NK-92 (cell line): ENCODE measurements around the gene ZDHHC14.
"Not testable (repeated sequence)": the region's sequence is repeated elsewhere in the genome, so short reads cannot be mapped to it uniquely, and the experiment has no call there.

Source experiments
- DNase-seq: peaks from one replicate; lab custom pipeline; 2025; ENCODE audit not compliant: unreplicated experiment; lab: John Stamatoyannopoulos, UW

ZDHHC14 gene

DNA sequence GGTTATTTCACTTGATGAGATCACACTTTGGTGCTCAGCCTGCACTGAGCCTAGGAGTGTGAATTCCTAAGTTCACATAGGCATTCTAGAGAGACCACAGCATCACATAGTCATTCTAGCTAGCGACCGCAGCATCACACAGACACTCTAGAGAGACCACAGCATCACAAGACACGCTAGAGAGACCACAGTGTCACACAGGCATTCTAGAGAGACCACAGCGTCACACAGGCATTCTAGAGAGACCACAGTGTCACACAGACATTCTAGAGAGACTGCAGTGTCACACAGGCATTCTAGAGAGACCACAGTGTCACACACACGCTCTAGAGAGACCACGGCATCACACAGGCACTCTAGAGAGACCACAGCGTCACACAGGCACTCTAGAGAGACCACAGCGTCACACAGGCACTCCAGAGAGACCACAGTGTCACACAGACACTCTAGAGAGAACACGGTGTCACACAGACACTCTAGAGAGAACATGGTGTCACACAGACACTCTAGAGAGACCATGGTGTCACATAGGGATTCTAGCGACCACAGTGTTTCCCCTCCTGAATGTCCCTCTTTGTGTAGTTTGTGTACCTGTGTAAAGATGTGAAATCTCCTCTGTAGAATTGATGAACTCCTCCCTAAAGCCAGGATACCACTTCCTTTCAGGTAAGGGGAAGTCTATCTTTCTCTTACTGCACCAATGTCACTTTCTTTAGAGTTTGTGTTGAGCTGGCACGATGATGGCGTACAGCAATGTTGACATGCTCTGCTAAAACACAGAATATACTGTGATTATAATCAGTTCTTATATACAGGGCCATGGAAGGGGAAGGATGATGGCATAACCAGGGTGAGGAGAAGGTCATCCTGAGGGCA, 169.4 kb downstream of the ZDHHC14 start:
- DNase-seq: no peak

DNA sequence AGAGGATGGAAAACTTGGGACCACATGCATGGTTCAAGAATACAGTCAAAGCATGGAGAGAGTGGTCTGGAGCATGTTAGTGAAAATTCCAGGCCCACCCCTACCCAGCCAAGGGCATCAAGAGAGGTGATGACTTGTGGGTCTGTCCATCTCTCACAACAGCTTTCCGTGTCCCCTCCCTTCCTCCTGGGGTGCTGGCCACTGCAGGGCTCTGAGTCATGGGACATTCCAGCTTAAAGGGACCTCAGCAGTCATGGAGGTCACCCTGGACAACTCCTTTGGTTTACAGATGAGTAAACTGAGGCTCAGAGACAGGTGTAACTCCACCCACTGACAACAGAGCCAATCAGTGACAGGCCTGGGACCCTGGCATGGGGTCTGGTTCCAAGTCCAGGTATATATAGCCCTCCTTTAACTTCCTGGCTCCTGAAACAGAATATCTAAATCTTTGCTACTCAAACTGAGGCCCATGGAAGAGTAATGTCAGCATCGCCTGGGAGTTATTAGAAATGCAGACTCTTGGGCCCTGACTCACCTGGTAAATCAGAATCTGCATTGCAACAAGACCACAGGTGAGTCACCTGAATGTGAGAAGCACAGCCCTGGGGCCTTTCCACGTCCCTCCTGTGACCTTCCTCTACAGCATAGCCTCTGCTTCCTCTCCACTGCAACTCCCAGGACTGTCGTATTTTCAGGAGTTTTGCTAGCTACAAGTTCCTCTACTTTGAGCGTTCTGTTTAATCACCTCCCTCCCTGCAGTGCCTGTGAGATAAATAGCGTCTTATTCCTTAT, 170.2 kb downstream of the ZDHHC14 start:
- no peak for DNase-seq

DNA sequence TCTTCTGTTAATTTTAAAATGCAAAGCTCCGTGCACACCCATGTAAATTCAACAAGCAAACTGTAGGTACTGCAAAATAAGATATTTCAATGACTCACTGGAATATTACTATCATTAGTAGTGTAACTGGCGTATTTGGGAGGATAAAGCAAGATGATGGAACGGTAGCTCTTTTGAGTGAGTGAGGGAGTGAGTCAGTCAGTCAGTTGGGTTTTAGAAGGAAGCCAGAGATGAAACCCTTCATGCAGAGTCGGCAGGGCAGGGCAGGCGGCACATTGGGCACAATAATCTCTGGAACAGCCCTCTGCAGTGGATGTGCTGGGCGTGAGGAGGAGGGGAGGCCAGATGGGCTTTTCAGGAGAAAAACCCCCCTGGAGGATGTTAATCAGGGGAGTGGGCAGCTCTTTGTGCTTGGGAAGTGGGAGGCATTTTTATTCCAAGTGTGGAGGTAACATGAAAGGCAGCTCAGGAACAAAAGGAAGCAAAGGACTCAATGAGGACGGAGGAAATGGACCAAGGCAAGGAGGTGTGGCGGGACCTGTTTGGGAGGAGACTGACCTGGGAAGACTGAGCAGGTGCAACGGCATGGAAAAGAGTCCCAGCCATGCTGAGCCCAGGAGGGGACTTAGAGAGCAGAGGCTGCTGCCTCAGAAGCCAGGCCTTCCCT, 171.2 kb downstream of the ZDHHC14 start:
- no peak for DNase-seq

DNA sequence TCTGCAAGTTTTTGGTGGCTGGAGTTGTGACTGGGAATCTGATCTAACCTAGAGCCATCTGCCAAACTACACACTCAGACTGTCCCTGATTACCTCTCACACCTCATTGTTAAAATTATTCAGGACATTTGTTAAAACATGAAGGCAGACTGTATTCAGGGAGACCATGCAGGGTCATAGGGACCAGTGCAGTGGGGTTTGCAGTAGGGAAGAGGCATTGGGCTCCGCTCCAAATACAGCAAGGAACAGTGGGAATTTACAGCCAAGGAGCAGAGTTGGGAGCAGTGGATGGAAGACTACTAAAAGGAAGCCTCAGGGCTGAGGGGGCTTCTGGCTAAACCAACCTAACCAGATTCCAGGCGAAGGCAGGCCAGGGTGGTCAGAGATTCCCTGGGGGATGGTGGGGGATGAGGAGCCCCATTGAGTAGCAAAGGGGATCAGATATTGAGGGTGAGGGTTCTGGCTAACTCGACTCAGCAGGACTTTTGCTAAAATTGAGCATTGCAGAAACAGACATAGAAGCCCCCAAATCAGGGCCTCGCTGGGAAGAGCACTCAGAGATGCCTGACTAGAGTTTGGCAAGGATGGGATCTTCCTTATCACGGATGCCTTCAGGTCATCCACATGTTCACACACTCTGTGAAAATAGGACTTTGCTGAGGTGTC, 172.0 kb downstream of the ZDHHC14 start:
- DNase-seq: no peak

DNA sequence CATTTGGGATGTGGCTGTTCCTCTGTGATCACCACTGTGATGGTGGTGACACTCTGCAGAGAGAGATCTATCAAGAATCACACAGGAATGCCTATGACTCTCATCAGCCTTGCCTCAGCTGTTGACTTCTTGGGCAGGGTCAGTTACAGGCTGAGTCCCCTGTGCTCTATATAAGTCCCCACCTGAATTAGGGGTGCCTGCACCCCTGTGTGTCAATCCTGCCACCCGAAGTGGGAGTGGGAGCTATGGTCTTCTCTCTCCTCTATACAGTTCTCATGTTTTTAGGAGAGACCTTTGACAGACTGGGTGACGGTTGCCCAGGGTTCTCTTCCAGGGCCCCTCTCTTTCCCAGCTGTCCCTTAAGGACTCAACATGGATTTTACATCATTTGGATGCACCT, 173.8 kb downstream of the ZDHHC14 start:
- no peak for DNase-seq

DNA sequence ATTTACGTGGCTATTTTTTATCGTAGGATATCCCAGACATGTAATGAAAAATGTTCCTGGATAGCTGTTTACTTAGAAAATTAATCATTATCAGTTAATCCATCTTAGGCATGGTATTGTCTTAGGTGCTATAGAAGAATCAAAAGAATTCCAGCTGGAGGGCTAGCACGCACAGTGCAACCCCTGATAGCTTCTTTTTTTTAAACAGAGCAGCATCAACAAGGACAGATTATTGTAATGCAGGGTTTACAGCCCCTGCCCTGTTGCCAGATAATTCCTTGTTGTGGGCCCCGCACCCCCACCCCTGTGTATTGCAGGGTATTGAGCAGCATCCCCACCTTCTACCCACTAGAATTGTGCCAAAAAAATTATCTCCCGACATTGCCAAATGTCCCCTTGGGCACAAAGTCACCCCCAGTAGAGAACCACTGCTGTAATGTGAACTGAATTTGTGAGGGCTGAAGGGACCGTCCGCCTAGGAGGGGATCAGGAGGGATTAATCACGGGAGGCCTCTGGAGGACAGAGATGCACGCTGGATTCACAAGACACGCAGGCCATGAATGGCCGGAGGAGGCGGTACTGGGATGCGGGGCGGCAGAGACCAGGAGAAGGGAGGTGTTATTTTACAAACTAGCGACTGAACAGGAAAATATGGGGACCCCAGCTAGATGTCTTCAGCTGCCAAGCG, 174.6 kb downstream of the ZDHHC14 start:
- DNase-seq: no peak

DNA sequence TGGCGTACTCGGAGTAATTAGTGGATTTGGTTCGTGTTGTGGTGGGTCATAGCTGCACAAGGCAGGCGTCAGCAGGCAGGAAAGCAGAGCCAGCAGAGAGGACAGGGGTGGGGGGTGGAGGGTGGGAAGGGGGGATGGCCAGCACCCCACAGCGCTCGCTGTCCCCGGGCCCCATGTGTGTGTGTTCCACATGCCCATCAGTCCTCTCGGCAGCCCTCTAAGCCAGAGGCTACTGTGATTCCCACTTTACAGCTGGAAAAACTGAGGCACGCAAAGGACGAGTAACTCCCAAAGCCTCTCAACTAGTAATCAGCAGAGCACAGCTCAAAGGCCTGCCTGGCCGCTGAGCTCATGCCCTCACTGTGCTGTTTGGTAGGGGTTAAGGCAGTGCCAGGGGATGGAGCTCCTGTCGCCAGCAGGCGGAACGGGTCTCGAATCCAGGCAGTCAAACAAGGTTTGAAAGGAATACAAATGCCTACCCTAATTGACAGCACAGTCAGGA, 175.2 kb downstream of the ZDHHC14 start:
- DNase-seq: no peak

DNA sequence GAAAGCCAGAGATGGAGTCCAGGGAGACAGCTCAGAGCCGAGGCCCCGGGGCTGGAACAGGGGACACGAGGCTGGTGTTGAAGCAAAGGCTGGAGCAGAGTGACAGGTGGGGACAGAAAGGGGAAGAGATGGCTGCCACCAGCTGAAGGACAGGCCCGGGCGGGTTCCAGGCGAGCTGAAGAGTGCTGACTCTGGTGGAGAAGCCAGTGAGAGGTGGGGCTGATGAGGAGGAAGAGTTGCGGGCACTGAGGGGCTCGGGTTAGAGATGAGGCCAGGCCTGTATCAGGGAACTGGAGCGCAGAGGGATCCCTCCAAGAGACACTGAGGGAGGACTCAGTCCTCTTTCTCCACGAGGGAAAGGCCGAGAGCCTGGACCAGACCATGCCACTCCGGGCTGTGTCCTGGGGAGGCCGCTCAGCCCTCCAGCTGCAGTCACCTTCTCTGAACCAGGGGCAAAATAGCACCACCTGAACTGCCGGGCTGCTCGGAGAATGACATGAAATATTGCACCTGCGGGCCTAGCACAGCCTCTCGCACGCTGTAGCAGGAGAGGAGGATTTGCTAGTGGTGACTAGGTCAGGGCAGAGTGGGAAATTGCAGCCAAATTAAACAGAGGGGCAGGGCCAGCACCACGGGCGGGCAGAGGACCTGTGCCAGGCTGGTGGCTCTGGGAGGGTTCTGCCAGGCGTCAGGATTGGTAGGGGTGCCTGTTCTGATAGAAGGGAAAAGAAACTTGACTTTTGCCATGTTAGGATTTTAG, 175.9 kb downstream of the ZDHHC14 start:
- no peak for DNase-seq

DNA sequence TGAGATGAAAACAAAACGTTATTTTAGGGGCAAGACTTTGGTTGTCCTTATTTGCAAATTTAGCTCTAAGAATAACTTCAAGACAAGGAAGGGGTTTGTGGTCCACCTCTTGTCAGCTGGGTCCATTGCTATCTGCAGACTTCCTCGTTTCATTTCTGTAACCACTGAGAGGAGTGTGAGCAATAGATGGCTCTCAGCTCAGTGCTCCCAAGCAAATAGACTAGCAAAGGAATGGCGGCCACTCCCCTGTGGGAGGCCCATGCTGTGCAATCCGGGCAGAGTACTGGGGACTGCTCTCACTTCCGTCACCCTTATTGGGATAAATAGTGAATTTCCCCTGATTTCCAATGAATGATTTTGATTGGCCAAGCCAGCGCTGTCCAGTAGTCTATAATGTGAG, 176.6 kb downstream of the ZDHHC14 start:
- no peak for DNase-seq

DNA sequence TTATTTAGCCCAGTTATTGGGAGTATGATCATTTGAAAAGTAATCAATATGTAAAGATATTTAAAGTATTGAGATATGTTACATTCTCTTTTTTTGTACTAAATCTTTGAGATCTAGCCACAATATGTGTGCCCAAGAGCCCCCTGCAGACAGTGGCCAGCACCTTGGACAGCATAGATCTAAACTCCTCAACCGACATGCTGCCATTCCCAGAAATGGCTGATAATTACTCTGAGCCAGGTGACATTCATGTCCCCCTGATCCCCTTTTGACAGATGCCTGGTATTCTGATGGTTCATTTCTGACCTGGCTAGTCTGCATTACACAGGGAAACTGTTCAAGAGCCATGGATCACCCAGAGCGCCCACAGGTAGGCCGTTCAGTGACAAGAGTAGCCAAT, 177.1 kb downstream of the ZDHHC14 start:
- DNase-seq: no peak

DNA sequence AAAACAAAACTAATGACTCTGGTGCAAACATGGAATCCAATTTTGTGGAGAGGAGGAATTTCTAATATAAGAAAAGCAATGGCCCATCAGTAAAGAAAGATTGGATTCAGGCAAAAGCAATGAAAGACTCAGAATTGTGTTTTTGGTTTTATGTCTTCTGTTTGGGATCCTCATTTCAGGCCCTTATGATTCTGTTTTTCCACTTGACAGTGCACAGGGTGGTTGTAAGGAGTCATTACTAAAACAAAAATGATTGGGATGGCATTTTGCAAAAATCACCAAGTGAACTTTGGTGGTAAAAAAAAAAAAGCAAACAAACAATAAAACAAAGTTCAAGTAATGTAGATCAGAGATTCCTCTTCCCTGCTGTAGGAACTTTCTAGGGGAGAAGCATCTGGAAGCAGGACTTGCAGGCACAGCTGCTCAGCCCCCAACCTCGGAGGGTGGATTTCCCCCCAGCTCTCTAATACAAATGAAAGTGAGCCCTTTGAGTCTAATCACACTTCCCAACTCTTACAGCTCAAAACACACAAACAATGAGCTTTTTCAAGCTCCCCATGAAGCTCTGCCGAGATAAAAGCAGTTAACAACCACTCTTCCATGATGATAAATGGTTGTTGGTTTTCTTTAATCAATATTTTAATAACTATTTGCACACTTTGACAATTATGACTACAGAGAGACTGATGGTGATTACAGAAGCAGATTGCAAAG, 177.7 kb downstream of the ZDHHC14 start:
- no peak for DNase-seq

DNA sequence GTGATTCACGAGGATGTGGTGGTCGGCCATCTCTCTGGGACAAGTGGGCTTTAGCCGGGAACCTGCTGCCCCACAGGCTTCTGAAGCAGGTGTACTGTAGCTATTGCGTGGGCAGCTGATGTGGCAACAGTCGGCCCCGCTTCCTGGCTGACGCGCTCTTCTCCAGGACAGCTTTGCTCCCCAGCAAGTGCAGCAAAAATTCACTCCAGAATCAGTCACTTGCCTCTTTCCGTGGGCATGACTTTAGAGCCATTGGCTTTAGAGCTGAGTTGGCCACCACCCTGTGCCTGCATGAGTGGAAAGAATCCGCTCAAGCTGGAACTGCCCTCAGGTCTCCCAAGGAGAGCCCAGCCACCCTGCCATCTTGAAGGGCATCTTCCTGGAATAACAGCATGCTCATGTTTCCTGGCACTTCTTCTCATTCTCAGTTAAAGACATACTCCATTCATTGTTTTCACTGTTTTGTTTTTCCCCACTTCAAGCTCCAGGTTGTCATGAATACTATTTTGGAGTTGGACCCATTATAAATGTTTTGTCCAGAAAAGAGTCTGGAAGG, 178.3 kb downstream of the ZDHHC14 start:
- DNase-seq: no peak

DNA sequence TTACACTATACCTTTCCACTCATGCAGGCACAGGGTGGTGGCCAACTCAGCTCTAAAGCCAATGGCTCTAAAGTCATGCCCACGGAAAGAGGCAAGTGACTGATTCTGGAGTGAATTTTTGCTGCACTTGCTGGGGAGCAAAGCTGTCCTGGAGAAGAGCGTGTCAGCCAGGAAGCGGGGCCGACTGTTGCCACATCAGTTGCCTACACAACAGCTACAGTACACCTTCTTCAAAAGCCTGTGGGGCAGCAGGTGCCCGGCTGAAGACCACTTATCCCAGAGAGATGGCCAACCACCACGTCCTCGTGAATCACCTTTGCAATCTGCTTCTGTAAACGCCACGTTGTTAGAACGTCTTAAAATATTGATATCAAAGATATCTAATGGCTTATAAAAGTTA, 179.1 kb downstream of the ZDHHC14 start:
- not testable (repeated sequence) for DNase-seq

DNA sequence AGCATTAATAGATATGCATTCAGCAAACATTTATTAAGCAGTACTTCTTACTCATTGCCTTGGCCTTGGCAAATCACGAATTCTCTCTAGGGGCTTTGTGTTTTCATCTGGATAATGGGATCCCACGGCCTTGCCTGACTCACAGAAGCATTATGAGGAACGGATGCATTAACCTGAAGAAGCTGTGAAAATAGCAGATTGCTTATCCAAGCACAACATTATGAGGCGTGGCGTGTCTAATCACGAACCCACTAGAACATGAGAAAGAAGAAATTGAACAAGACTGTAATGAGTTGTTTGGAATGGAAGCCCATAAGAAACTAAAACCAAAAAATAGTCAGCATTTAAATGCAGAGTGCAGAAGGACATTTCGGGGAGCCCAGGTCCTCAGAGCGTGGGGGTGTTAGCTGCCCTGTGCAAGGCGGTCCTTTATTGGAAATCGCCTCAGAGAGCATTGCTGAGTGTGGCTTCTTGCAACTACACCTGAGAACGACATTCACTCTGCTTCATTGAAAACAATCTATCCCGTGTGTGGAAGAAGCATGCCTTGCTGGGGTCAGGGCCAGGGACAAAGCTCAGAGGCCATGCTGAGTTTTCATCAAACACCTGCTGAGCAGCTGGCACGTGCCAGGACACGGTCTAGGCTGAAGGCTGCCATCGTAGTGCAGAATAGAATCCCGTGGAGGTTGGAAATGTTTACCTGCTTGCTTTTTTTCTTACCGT, 179.9 kb downstream of the ZDHHC14 start:
- DNase-seq: no peak

DNA sequence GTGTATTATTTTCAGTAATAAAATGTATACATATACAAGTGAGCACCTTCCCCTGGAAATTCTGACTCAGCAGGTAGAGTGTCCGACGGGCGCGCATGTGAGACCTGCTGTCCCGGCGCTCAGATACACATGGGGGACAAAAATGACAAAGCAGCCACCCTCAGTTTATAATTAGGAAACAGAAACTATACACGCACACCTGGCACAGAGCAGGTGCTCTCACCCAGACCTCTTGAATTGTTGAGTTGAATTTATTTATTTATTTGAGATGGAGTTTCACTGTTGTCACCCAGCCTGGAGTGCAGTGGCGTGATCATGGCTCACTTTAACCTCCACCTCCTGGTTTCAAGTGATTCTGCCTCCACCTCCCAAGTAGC, 180.4 kb downstream of the ZDHHC14 start:
- DNase-seq: no peak

DNA sequence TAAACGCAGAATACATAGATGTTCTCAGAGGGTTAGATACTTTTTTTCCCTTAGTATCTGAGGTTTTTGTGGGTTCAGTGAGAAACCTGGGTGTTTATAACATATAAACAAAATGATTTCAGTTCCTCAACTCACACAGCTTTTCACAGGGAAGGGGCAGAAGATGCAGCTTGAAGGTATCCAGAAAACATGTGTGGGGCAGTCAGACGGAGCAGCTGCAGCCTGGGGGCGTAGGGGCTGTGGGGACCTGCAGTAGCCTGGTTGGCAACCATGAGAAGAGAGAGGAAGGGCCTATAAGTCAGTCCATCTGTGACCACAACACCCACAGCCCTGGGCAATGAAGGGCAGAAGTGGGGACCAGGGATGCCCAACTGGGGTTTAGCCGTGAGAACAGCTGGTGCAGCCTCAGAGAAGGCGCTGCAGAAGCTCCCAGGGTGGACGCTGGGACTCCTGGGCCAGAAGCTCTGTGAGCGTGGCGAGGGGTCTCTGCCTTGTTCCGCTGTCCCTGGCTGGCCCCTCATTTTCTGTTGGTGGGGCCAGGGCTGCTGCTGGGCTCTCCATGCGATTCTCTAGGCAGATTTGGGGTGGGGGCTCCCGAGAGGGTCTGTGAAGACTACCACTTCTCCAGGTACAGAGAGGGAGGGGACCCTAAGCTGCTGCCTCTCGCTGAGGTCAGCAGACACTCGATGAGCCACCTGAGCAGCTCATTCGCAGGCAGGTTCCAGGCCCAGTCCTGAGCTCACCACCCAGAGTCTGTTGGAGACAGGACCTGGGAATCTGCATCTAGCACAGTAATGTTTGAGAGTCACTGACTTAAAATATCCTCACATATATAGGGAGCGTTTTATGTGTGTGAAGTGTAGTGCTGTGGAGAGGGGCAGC, 181.2 kb downstream of the ZDHHC14 start:
- no peak for DNase-seq

DNA sequence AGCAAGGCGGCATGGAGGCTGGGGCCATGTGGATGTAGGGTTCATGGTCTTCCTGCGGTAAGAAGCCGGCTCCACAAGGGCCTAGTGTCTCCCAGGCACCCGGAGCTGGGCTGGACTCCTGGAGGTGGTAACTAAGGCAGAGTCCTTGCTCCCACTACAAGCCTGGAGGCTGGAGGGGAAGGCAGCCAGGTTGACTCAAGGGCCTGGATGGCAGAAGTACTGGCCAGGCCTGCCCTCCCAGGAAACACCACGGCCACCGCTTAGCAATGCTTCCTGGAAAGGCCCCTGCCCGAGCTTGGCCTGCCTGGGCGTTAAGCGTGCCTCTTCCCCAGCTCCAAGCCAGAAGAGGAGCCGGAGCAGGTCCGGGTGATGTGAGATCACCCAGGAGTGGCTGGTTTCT, 182.0 kb downstream of the ZDHHC14 start:
- no peak for DNase-seq
